Stimulated activated CD8-positive, alpha-beta memory T cell treated with anti-CD3 and anti-CD28 coated beads, Interleukin-4, amount 100 ng/mL, for 1 hour (primary cell): ENCODE data around the gene TRIM72.
"Not testable (repeated sequence)": the region's sequence is repeated elsewhere in the genome, so short reads cannot be mapped to it uniquely, and the experiment has no call there.

Source experiments
- DNase-seq, 2 donors: peaks; one replicate each; pipeline ENCODE4 v3.0.0-alpha.2; 2020; ENCODE audit warnings: low read depth in 2 of 2, low spot score in 1 of 2

TRIM72 gene

GRCh38 chr16:31214708-31215286 lies 878 bp downstream of the TRIM72 start:
- DNase-seq: no peak

GRCh38 chr16:31215287-31216162 lies 1.6 kb downstream of the TRIM72 start:
- DNase-seq: no peak

GRCh38 chr16:31216422-31217135 lies 2.7 kb downstream of the TRIM72 start, which contains the start of gene PYDC1:
Gene PYDC1, minus strand, starts transcription at chr16:31217135. Its CDS starts 107 bp downstream, at chr16:31217028.
- no peak for DNase-seq

- DNase-seq: no peak
Measured at GRCh38 chr16:31217136-31217530, 3.2 kb downstream of the TRIM72 start.

- DNase-seq: no peak
Measured at GRCh38 chr16:31219154-31219741, 5.3 kb downstream of the TRIM72 start.

GRCh38 chr16:31221357-31222160 lies 7.6 kb downstream of the TRIM72 start:
- no peak for DNase-seq

GRCh38 chr16:31223044-31223443 lies 9.1 kb downstream of the TRIM72 start:
- DNase-seq: no peak

GRCh38 chr16:31224092-31224955 lies 10.4 kb downstream of the TRIM72 start:
- DNase-seq: no peak

- DNase-seq: no peak
Measured at GRCh38 chr16:31225193-31225592, 11.3 kb downstream of the TRIM72 start.

- no peak for DNase-seq
Measured at GRCh38 chr16:31228206-31228605, 14.3 kb downstream of the TRIM72 start.

- DNase-seq: no peak
Measured at GRCh38 chr16:31229501-31229900, 15.6 kb downstream of the TRIM72 start.

- DNase-seq: no peak
Measured at GRCh38 chr16:31238041-31238440, 24.1 kb downstream of the TRIM72 start.

GRCh38 chr16:31242206-31242605 lies 28.3 kb downstream of the TRIM72 start:
- DNase-seq: no peak

- DNase-seq: no peak
Measured at GRCh38 chr16:31243734-31244670, 30.1 kb downstream of the TRIM72 start.

GRCh38 chr16:31245598-31245997 lies 31.7 kb downstream of the TRIM72 start:
- DNase-seq: not testable (repeated sequence)

GRCh38 chr16:31246296-31246695 lies 32.4 kb downstream of the TRIM72 start:
- no peak for DNase-seq

- no peak for DNase-seq
Measured at GRCh38 chr16:31248344-31248743, 34.4 kb downstream of the TRIM72 start.

- no peak for DNase-seq
Measured at GRCh38 chr16:31250782-31251384, 37.0 kb downstream of the TRIM72 start.
